NCI-H526 (cell line): ENCODE data around the gene SYT8.
A peak's percentile ranks its signal among the peaks of the same experiment; 100 is the strongest.
"Not testable (repeated sequence)": the region's sequence is repeated elsewhere in the genome, so short reads cannot be mapped to it uniquely, and the experiment has no call there.

Experiments used
- DNase-seq, 2 experiments: peaks; one replicate each; lab custom pipeline; 2025; lab: John Stamatoyannopoulos, UW

The SYT8 gene

GRCh38 chr11:1873813-1874150, 39.0 kb downstream of the SYT8 start:
- not testable (repeated sequence) for DNase-seq

- DNase-seq, result not testable (repeated sequence)
Measured at GRCh38 chr11:1874441-1875092, 39.8 kb downstream of the SYT8 start.

GRCh38 chr11:1875093-1875850, 40.5 kb downstream of the SYT8 start:
- DNase-seq, result no peak

GRCh38 chr11:1875851-1876301, 41.1 kb downstream of the SYT8 start:
- DNase-seq, result not testable (repeated sequence)

- DNase-seq, result peak in 1 of 2 experiments; percentile 67
Measured at GRCh38 chr11:1876361-1877063, 41.7 kb downstream of the SYT8 start.

GRCh38 chr11:1877211-1878136, 42.7 kb downstream of the SYT8 start:
- DNase-seq, result no peak

GRCh38 chr11:1878137-1879031, 43.6 kb downstream of the SYT8 start:
- DNase-seq, result no peak

- no peak for DNase-seq
Measured at GRCh38 chr11:1879342-1879940, 44.7 kb downstream of the SYT8 start.

GRCh38 chr11:1879941-1880720, 45.3 kb downstream of the SYT8 start:
- no peak for DNase-seq

GRCh38 chr11:1880746-1881441, 46.1 kb downstream of the SYT8 start:
- DNase-seq, result no peak

- DNase-seq, result no peak
Measured at GRCh38 chr11:1881442-1882264, 46.9 kb downstream of the SYT8 start.

GRCh38 chr11:1882265-1883238, 47.8 kb downstream of the SYT8 start:
- DNase-seq, result peak; percentile 46 to 93

- no peak for DNase-seq
Measured at GRCh38 chr11:1883346-1884302, 48.8 kb downstream of the SYT8 start.

- no peak for DNase-seq
Measured at GRCh38 chr11:1884303-1884700, 49.5 kb downstream of the SYT8 start.

- not testable (repeated sequence) for DNase-seq
Measured at GRCh38 chr11:1886551-1886950, 51.8 kb downstream of the SYT8 start.
